GM21528 (cell line): ENCODE measurements around the gene C3.
"Not testable (repeated sequence)": the region's sequence is repeated elsewhere in the genome, so short reads cannot be mapped to it uniquely, and the experiment has no call there.

Experiments used
- ATAC-seq: cut with Tn5 transposase; IDR thresholded peaks from one replicate; pipeline ENCODE4 v1.9.1; 2021; ENCODE audit warnings: mild to moderate bottlenecking, moderate library complexity; ENCODE audit not compliant: unreplicated experiment, low FRiP score

Gene C3

DNA sequence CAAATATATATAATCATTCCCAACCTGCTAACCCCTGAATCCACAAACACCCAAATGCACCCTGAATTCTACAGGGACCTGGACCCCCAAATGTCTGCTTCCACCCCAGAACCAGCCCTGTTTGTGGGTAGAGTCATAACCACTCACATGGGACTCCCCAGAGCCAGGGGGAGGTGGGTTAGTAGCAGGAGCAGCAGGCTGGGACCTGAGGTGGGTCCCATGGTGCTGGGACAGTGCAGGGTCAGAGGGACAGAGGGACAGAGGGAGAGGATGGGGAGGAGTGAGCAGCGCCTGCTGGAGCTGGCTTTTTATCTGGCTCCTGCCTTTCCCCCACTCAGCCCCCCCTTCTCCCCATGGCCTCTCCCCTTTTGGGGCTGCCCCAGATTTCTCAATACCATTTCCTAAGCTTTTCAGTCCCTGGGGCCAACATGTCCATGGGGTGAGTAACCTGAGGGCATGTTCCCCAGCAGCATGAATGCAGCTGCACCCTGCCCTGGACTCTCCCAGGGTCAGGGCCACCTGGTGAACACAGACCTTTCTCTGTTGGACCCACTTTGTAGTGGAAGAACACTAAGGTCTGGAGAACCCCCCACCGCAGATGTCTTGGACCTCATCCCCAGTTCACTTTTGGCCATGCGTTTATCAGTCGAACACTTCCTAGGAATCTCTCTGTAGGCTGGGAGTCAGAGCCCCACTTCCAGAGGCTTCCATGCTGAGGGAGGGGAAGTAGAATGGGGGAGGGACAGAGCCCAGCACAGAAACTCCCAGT lies at the start of gene C3:
Gene C3, minus strand, starts transcription at position 282 of the 769 bp plus-strand sequence. Its CDS starts 61 bp downstream, at position 221.
- ATAC-seq: no peak

DNA sequence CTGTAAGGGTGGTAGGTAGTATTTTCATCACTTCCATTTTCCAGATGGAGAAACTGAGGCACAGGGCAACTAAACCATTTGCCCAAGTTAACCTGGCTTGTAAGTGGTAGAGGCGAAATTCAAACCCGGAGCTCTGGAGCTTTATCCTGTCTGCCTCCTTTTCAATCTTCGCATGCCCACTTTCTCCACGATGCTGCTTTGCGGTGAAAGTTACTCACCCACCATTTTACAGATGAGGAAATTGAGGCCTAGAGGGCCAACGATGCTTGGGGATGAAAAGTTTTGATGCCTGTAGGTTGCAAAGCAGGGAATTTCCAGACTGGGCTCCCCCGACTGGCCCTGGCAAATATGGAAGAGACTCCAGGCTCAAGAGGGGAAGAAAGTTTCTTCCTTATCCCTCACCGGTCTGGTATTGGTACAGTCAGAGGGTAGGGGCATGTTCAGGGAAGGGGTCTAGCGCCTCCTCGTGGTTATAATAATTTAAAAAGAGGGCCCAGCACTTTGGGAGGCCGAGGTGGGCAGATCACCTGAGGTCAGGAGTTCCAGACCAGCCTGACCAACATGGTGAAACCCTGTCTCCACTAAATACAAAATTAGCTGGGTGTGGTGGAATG lies 48.7 kb upstream of the C3 start:
- ATAC-seq: no peak

DNA sequence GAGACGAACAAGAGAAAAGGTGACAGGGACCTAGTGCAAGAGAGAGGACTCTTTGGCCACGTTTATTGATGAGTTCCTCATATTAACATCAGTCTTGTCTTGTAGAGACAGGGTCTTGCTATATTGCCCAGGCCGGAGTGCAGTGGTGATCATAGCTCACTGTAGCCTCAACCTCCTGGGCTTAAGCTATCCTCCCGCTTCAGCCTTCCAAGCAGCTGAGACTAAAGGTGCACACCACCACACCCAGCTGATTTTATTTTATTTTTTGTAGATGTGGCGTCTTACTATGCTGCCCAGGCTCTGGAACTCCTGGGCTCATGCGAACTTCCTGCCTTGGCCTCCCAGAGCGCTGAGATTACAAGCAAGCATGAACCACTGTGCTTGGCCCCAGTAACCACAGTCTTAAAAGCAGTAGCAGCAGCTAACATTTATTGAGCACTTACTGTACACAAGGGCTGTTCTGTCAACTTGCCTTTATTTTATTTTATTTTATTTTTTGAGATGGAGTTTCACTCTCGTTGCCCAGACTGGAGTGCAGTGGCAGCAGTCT lies 47.9 kb upstream of the C3 start:
- no peak for ATAC-seq

DNA sequence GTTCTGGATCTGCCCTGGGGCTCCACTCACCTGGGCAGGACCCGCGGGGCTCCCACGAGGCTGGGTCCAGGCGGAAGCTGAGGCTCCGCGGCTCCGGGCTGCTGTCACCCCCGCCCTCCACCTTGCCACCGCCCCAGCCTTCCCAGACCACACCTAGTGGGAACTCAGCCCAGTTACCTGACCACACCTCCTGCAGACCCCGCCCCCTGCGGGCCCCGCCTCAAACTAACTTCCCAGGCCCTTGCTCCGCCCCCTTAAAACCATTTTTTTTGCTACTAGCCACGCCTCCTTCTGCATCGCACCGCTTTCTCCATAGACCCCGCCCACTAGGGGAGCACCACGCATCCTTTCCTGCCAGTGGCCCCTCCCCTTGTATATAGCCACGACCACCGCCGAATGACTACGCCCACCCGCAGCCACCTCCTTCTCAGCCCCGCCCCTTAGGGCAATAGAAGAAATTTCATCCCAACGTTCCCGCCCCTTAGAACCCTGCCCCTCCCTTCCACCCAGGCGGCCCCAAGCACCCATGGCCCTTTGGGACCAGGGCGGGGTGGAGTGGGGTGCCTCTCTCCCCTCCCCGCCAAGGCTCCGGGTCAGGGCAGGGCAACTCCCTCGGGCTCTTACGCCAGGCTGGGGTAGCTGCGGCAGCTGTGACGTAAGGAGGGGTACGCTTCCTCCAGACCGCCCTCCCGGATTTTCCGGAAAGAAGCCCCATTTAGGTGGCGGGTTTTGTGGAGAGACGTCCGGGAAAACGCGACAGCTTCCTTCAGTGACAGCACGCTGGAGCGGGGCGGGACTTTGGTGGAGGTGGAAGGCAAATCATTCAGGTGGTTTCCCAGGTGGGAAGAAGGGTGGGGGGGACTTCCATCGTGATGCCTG lies 47.1 kb upstream of the C3 start, which contains the start of gene SH2D3A:
Gene SH2D3A, minus strand, starts transcription at position 79 of the 879 bp plus-strand sequence. CDS start 3,687 bp downstream, outside the sequence.
- ATAC-seq: peak; percentile 62

DNA sequence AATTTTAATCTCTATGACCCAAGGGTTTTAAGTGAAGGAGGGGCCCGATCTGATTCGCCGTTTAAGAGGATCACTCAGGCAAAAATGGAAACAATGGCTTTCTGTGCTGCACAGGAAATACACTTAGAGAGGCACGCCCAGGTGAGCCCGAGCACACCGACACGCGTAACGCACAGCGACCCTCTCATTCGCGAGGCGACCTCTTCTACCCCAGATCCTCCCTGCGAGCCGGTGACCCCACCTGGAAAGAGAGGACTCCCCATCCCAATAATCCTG lies 46.6 kb upstream of the C3 start:
- ATAC-seq: peak; percentile 24

DNA sequence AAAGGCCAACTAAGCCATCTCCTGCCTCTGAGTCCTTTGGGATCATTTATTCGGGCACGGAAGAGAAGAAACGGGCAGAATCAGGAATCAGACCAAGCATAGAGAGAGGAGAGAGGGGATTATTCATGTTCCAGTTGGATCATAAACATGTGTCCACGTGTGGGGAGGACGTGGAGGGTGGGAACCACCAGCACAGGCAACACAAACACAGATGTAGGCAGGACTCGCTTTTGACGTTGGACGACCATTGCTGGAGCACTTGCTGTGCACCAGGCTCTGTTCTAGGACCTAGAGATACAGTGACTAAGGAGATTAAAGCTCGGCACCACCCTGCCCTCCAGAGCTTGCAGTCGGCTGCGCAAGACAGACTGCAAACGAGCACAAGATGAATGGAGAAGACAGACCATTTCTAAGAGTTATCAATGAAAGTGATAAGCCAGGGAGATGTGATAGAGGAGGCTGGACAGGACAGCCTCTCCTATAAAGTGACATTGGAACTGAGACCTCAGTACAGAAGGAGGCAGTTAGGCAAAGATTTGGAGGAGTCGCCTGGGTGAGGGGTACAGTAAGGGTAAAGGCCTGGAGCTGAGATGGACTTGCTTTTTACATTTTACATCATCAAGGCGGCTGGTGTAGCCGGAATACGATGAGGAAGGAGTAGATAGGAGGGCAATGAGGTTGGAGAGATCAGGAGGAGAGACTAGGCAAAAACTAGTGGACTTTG lies 46.1 kb upstream of the C3 start:
- no peak for ATAC-seq

DNA sequence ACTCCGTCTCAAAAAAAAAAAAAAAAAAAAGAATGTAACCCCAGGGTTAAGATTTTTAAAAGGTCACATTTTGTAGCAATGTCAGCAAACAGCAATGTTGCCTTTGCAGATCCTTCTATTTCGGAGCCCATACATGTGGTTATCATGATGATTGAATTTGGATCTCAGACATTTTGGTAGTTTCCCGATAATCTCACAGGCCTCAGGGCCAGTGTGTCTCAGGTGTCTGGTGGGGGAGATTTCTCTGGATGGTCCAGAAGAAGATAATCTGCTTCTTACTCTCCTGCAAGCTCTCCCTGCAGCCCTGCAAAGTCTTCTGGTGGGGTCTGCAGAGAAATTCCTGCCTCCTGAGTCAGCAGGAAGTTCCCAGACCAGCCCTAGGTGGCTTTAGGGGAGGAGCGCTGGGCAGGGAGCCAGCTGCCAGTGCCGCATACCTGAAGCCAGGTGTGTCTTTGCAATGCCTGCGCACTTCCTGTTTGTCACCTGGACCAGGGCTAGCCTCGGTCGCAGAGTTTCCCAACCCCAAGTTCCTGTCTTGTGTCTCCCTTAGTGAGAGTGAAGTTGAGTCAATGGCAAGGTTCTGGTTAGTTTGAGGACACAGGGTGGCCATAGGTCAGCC lies 45.4 kb upstream of the C3 start:
- ATAC-seq: no peak

DNA sequence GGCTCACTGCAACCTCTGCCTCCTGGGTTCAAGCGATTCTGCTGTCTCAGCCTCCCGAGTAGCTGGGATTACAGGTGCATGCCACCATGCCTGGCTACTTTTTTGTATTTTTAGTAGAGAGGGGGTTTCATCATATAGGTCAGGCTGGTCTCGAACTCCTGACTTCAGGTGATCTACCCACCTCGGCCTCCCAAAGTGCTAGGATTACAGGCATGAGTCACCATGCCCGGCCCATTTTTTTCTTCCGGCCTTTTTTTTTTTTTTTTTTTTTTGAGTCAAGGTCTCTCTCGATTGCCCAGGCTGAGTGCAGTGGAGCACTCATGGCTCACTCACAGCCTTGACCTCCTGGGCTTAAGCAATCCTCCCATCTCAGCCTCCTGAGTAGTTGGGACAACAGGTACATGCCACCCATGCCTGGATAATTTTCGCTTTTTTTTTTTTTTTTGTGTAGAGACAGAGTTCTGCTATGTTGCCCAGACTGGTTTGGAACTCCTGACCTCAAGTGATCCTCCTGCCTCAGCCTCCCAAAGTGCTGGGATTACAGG lies 41.9 kb upstream of the C3 start:
- ATAC-seq: not testable (repeated sequence)

DNA sequence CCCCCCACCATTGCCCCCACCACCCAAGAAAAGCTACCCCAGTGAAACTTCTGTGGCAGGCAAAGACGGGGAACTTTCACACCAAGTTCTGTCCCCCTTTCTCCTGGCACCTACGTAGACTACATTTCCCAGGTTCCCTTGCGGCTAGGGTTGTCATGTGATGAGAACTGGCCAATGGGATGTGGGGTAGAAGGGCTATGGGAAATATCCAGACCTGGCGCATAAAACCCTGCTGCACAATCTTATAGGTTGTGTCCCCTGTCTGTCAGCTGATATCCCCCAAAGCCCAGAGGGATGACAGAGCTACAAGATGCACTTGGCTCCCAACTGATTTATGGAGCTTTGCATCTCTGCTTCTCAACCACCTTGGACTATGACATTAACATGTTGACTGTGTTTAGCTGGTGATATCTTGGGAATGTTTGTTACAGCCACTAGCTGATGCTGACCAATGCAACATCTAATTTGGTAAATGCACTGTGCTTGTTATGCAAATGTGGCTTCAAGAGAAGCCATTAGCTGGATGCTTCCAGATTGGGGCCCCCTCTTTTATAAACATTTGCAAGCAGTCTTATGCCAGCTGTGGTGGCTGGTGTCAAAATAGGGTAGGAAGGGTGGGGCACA lies 40.7 kb upstream of the C3 start:
- ATAC-seq: no peak

DNA sequence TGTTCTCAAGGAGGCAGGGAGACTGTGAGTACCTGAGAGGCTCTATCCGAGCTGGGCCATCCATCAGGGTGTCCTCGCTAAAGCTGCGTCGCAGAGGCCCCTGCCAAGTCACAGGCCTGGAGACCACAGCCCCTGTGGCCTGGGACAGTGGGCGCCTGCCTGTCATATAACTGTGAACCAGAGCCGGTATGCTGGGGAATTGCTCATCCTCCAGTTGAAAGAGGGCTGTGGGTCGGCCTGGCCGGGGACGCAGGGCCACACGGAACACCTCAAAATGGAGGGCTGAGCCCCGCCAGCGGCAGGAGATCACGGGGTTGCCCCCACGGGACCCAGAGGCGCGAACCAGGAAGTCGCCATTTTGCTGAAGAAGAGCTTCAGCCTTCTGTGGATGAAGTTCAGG lies 40.2 kb upstream of the C3 start:
- ATAC-seq: no peak

DNA sequence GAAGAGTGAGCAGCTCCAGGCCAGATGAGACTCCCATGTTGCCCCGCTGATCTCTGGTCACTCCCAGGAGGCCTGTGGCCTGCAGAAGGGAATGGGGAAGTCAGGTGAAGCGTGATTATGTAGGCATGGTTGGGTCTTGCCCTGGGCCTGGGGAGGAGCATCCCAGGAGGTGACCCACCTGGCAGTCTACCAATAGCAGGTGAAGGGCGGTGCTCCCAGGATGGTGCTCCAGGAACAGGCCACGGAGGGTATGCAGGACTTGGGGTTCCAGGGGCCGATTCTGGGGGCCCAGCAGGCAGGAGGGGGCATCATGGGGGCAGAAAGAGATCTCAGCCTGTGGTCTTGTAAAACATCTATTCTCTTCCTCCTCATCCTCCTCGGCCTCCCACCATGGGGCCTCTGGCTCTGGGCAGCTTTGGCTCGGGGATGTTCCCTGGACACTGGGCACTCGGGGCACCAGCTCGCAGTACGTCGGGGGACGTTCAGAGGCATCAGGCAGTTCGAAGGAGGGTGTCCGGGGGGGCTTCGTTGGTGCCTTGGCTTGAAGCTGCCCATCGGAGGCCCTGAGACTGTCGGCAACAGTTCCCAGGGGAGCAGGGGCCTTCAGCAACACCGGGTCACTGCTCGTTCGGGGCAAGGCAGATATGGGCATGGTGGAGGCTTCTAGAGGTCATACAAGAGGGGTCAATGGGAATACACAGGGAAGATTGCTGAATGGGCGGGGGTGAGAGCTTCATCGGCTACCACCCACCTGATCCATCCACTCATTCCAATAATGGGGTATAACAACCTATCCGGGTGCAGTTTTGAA lies 34.4 kb upstream of the C3 start:
- ATAC-seq: no peak

DNA sequence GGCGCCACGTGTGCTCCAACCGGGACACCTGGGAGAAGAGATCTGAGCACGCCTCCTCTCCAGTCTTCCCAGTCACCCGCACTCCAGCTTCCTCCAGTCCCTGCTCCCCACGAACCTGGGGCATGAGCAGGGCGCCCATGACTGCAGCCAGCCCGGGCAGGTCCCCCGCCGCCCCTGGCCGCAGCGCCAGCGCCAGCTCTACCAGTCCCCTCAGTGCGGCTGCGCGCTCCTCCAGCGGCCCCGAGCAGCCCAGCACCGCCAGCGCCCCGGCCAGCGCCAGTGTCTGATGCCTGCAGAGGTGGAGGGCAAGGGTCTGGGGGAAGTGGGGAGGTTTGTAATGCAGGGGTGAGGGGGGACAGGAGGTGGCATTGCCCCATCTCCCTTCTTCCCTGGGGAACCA lies 33.7 kb upstream of the C3 start:
- ATAC-seq: no peak

DNA sequence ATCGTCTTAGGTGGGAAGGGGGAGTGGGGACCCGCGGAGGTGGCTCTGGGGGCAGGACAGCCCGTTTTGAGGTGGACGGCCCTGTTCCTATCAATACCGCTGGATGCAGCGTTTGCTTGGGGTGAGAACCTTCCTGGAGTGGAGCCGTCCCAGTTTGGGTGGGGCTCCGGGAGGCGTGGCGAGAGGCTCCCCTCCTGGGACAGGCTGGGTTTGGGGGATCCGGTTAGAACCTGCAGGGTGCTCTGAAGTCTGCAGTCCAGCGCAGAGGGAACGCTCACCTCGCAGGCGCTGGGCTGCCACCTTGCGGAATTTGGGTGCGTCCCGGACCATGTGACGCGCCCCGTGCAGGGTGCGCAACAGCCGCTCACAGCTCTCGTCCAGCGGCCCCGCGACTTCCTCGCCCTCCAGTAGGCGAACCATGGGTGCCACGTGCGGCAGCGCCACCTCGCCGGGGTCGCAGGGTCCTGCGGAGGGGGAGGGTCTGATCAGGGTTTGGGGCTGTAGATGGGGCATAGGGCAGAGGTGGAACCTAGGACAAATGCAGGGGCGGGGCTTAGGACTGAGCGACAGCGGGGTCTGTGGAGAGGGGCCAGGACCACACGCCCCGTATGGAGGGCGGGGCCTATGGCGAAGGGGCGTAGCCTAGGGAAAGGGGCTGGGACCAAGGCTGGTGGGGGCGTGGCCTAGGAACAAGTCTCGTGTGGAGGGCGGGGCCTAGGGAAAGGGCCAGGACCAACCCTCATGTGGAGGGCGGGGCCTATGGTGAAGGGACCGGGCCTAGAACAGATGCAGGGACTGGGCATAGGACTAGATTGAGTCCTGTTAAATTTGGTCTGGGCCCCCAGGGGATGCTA lies 33.0 kb upstream of the C3 start:
- peak; percentile 69 for ATAC-seq

DNA sequence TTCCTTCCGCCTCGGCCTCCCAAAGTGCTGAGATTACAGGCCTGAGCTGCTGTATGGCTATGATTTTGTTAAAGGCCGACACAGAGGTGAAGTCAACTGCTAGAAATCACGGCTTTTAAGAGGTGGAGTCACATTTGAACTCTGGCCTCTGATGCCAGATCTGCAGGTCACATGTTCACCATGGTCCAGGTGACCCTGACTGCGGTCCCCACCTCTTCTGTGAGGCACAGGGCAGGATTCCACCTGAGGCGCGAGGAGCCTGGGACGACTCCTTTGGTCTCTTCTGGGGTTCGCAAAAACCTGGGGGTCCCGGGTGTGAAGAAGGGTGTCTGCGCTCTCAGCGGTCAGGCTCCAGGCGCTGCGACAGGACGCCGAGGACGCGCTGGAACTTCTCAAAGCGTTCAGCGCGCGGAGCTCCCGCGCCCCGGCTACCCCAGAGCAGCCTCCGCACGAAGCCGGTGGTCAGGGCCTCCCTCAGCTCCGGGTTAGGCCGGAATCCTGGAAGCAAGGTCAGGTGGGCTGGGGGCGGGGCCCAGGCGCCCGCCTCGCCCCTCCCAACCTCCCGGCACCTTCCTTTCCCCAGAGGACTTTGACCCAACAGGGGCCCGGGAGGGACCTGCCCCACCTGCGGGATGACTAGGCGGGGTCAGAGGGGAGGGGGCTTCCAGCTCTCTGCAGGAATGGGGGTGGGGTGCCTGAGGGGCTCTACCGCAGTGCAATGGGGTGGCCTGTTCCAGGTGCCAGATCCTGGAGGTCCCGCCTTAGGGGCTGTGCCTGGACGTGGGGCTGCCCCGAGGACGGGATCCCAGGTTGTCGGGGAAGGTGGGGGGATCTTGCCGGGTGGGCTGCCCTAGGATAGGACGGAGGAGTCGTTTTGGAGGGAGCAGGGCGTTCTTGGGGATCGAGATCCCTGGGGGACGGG lies 32.1 kb upstream of the C3 start:
- no peak for ATAC-seq

DNA sequence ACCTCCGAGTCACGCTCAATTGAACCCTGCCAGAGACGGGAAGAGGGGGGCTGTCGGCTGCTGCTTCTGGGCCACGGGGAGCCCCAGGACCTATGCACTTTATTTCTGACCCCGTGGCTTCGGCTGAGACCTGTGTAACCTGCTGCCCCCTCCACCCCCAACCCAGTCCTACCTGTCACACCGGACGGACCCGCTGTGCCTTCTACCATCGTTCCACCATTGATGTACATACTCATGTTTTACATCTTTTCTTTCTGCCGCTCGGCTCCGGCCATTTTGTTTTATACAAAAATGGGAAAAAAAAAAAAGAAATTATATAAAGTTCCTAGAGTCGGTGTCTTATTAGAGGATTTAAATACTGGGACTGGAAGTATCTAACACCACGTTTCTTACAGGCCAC lies 30.7 kb upstream of the C3 start:
- no peak for ATAC-seq

DNA sequence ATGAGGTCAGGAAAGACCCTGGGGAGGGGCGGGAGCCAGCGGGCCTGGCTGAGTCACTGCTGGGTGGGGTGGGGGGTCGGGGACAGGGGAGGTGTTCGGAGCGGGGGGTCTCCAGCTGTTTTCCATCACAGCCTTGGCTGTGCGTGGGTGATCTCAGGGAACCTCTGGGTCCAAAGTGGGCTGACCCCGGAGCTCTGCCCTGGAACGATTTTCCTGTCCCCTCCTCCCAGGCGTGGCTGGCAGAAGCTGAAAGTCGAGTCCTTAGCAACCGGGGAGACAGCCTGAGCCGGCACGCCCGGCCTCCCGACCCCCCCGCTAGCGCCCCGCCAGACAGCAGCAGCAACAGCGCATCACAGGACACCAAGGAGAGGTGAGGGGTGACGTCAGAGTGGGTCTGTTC lies 29.6 kb upstream of the C3 start:
- ATAC-seq: no peak

DNA sequence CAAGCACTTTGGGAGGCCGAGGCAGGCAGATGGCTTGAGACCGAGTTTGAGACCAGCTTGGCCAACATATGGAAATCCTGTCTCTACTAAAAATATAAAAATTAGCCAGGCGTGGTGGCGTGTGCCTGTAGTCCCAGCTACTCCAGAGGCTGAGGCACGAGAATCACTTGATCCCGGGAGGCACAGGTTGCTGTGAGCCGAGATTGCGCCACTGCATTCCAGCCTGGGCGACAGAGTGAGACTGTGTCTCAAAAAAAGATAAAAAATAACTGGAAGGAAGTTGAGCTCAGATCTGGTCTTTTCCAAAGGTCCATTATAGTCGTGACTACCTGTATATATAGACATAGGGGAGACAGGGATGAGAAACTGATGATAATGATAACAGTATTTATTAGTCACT lies 28.1 kb upstream of the C3 start:
- not testable (repeated sequence) for ATAC-seq
